ENCODE results near the gene TAF4B.
"Not testable (repeated sequence)": the region's sequence is repeated elsewhere in the genome, so short reads cannot be mapped to it uniquely, and the experiment has no call there.

Gene TAF4B

GRCh38 chr18:26279428-26279827, 53.2 kb downstream of the TAF4B start:
- TF ChIP-seq CTCF (IDR thresholded peaks at IDR 0.05; ENCODE audit: low read depth, low read length, missing control alignments): no peak
- H3K4me3 ChIP-seq (replicated peaks; ENCODE audit: low read depth, low read length): no peak overlapping the region
- DNase-seq (ENCODE audit: extremely low read depth, low read depth): no peak

GRCh38 chr18:26286008-26286407, 59.8 kb downstream of the TAF4B start:
- no peak for DNase-seq (ENCODE audit: extremely low read depth, low read depth)
- no peak overlapping the region for H3K4me3 ChIP-seq (replicated peaks; ENCODE audit: low read depth, low read length)
- TF ChIP-seq CTCF (IDR thresholded peaks at IDR 0.05; ENCODE audit: low read depth, low read length, missing control alignments): no peak

- H3K4me3 ChIP-seq (replicated peaks; ENCODE audit: low read depth, low read length): no peak overlapping the region
- no peak for DNase-seq (ENCODE audit: extremely low read depth, low read depth)
- TF ChIP-seq CTCF (IDR thresholded peaks at IDR 0.05; ENCODE audit: low read depth, low read length, missing control alignments): no peak
These were observed 61.4 kb downstream of the TAF4B start for GRCh38 chr18:26287644-26288043.

GRCh38 chr18:26290385-26290784, 64.1 kb downstream of the TAF4B start:
- no peak for TF ChIP-seq CTCF (IDR thresholded peaks at IDR 0.05; ENCODE audit: low read depth, low read length, missing control alignments)
- H3K4me3 ChIP-seq (replicated peaks; ENCODE audit: low read depth, low read length): no peak overlapping the region
- DNase-seq (ENCODE audit: extremely low read depth, low read depth): no peak

- TF ChIP-seq CTCF (IDR thresholded peaks at IDR 0.05; ENCODE audit: low read depth, low read length, missing control alignments): no peak
- no peak overlapping the region for H3K4me3 ChIP-seq (replicated peaks; ENCODE audit: low read depth, low read length)
- no peak for DNase-seq (ENCODE audit: extremely low read depth, low read depth)
These were observed 67.7 kb downstream of the TAF4B start for GRCh38 chr18:26293982-26294381.

GRCh38 chr18:26298107-26298506, 71.9 kb downstream of the TAF4B start:
- TF ChIP-seq CTCF (IDR thresholded peaks at IDR 0.05; ENCODE audit: low read depth, low read length, missing control alignments): no peak
- no peak for DNase-seq (ENCODE audit: extremely low read depth, low read depth)
- H3K4me3 ChIP-seq (replicated peaks; ENCODE audit: low read depth, low read length): no peak overlapping the region

GRCh38 chr18:26301681-26302080, 75.4 kb downstream of the TAF4B start:
- TF ChIP-seq CTCF (IDR thresholded peaks at IDR 0.05; ENCODE audit: low read depth, low read length, missing control alignments): no peak
- no peak for DNase-seq (ENCODE audit: extremely low read depth, low read depth)
- no peak overlapping the region for H3K4me3 ChIP-seq (replicated peaks; ENCODE audit: low read depth, low read length)

- not testable (repeated sequence) for DNase-seq (ENCODE audit: extremely low read depth, low read depth); H3K4me3 ChIP-seq (replicated peaks; ENCODE audit: low read depth, low read length)
These were observed 77.0 kb downstream of the TAF4B start for GRCh38 chr18:26303222-26303621.

Measured in HFF-Myc (cell line).